Measurements from ENCODE around the gene ARFGAP3.

GRCh38 chr22:42877158-42877557, 20.1 kb upstream of the ARFGAP3 start:
- TF ChIP-seq CTCF (IDR thresholded peaks at IDR 0.05) (no peak), POLR2AphosphoS5 (IDR thresholded peaks at IDR 0.05) (no peak)

All from upper lobe of left lung (tissue), 4 donors.